Epithelial cell of proximal tubule (primary cell): ENCODE results near the gene ACADS. TPM values are rescaled to one million over a fixed set of nuclear protein-coding genes. Genes with fewer than 3 reads are reported as not detected.

Source experiments
- DNase-seq: peaks from one replicate; pipeline ENCODE4 v3.0.0-alpha.2; 2011; ENCODE audit warnings: low read depth
- H3K4me3 ChIP-seq: 2 replicates; pipeline ENCODE4 v1.5.1; 2011; ENCODE audit warnings: low read depth, mild to moderate bottlenecking, low read length
- total RNA-seq: library from RNA; depleted of rRNA; stranded (reverse); fragments of >200 nt; gene quantifications from 2 replicates; pipeline ENCODE4 v1.2.3, GENCODE V29; 2015
- TF ChIP-seq, protein P1 (sequence below): conservative IDR thresholded peaks from 2 replicates; pipeline ENCODE4 v1.5.1; 2012; ENCODE audit warnings: low read depth, mild to moderate bottlenecking, low read length

Gene ACADS
- total RNA-seq, 1 donor from 2014 or later: 25.3 TPM

- TF ChIP-seq, protein P1, sequence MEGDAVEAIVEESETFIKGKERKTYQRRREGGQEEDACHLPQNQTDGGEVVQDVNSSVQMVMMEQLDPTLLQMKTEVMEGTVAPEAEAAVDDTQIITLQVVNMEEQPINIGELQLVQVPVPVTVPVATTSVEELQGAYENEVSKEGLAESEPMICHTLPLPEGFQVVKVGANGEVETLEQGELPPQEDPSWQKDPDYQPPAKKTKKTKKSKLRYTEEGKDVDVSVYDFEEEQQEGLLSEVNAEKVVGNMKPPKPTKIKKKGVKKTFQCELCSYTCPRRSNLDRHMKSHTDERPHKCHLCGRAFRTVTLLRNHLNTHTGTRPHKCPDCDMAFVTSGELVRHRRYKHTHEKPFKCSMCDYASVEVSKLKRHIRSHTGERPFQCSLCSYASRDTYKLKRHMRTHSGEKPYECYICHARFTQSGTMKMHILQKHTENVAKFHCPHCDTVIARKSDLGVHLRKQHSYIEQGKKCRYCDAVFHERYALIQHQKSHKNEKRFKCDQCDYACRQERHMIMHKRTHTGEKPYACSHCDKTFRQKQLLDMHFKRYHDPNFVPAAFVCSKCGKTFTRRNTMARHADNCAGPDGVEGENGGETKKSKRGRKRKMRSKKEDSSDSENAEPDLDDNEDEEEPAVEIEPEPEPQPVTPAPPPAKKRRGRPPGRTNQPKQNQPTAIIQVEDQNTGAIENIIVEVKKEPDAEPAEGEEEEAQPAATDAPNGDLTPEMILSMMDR: no peak
- no peak overlapping the region for H3K4me3 ChIP-seq
- no peak for DNase-seq
These were observed 34.1 kb downstream of the ACADS start for GRCh38 chr12:120759591-120760348.

- TF ChIP-seq, protein P1: no peak
- H3K4me3 ChIP-seq: no peak overlapping the region
- DNase-seq: no peak
These were observed 35.0 kb downstream of the ACADS start for GRCh38 chr12:120760349-120761254.

DNA sequence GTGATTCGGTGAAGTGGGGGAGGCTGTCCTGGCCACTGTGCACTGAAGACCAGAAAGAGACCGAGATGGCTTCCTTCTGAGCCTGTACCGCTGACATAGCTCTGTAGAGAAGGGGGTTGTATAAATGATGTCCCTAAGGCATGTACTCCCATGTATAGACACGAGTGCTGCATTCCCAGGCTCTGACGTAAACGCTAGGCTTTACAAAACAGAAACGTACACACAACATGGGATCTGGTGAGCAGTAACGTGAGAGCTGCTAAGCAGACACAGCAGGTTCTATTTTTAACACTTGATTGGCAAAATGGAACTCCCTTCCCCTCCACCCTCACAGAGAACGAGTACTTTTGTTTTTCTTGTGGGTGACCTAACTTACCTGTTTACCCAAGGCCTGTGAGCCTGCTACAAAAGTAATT is 35.9 kb downstream of the ACADS start:
- no peak for DNase-seq
- no peak overlapping the region for H3K4me3 ChIP-seq
- TF ChIP-seq, protein P1: no peak

DNA sequence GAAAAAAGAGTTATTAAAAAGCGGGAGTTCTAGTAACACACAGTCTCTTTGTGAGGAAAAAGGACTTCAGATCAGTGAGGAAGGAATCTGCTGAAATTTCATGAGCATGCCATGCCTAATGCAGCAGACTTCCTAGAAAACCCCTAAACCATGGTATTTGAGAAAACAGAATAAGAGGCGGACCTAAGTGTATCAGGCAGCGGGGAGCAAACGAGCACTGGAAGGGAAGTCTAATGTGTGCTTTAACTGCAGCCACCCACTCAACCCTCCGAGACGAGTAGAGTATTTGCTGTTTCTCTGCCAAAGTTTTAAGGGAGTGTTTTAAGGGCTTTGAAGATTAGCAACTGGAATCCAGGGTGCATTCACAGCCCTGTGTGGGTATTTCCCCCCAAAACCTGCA is 36.5 kb downstream of the ACADS start:
- H3K4me3 ChIP-seq: no peak overlapping the region
- TF ChIP-seq, protein P1: no peak
- DNase-seq: no peak

- TF ChIP-seq, protein P1: no peak
- DNase-seq: no peak
- no peak overlapping the region for H3K4me3 ChIP-seq
These were observed 37.6 kb downstream of the ACADS start for GRCh38 chr12:120763250-120763649.

- TF ChIP-seq, protein P1: no peak
- no peak for DNase-seq
These were observed 39.2 kb downstream of the ACADS start for GRCh38 chr12:120764816-120765215.

More at GRCh38 chr12:120764816-120765215, 39.2 kb downstream of the ACADS start:
- no peak overlapping the region for H3K4me3 ChIP-seq
